ENCODE results near the gene HAUS5. TPM values are rescaled to one million over a fixed set of nuclear protein-coding genes. Genes with fewer than 3 reads are reported as not detected.

Gene HAUS5
- total and polyA plus RNA-seq, 2 of the 8 experiments (the other 6 are each of a cell fraction or from before 2014, with no cell fraction given) = 13.8 to 25.7 TPM

- POLR2A ChIA-PET (ENCODE audit: partially characterized antibody) = interaction anchor here (0.8 to 2.0 kb wide), 4 partner anchors 10 to 54 kb away, joined by 3 to 8 read pairs (median 4); no protein-coding TSS in a partner anchor
Observed at GRCh38 chr19:35615036-35615435, 2.5 kb downstream of the HAUS5 start.

More at GRCh38 chr19:35615036-35615435, 2.5 kb downstream of the HAUS5 start:
- CTCF ChIA-PET (ENCODE audit: partially characterized antibody) = interaction anchor here (0.6 to 7.1 kb wide), 4 partner anchors 17 to 58 kb away, joined by 3 to 38 read pairs (median 4); partner anchors contain the start of gene COX6B1
- H2AFZ ChIP-seq (ENCODE audit: low read length) = no peak overlapping the region
- H3K23ac ChIP-seq (ENCODE audit: insufficient read length) = no peak overlapping the region
- no peak for TF ChIP-seq CTCF (IDR thresholded peaks at IDR 0.05; ENCODE audit: control extremely low read depth in 1 of 3, insufficient read depth in 1 of 3, low read depth in 1 of 3, low read length in 3 of 3)
- TF ChIP-seq CREB1 (IDR thresholded peaks at IDR 0.05) = no peak
- TF ChIP-seq SRF (IDR thresholded peaks at IDR 0.05; ENCODE audit: low read depth, low read length) = no peak
- TF ChIP-seq TCF12 (IDR thresholded peaks at IDR 0.05; ENCODE audit: low read depth, low read length) = no peak
- TF ChIP-seq HDAC2 (IDR thresholded peaks at IDR 0.05; ENCODE audit: borderline replicate concordance in 1 of 2, low read depth in 2 of 2, low read length in 2 of 2) = no peak
- TF ChIP-seq HDAC6 (IDR thresholded peaks at IDR 0.05; ENCODE audit: low read depth, low read length) = no peak
- no peak for TF ChIP-seq JUND (IDR thresholded peaks at IDR 0.05; ENCODE audit: low read length)
- no peak overlapping the region for H4K91ac ChIP-seq (replicated peaks; ENCODE audit: insufficient read length, low read length)
- H3K4me2 ChIP-seq (ENCODE audit: insufficient read depth in 1 of 2, low read depth in 2 of 2, low read length in 2 of 2) = no peak overlapping the region
- no peak overlapping the region for H4K8ac ChIP-seq (ENCODE audit: extremely low read depth, insufficient read depth, low read length)
- H3K56ac ChIP-seq (replicated peaks; ENCODE audit: insufficient read length, low read depth, low read length) = no peak overlapping the region
- H4K20me1 ChIP-seq (replicated peaks in 1 of 2; ENCODE audit: control insufficient read depth in 1 of 2, insufficient read depth in 2 of 2, low read length in 2 of 2) = peaks cover 0 to 4% of the 10 kb centered on the region in 2 experiments
- H3K9ac ChIP-seq (replicated peaks in 1 of 4; ENCODE audit: extremely low read depth in 1 of 4, low read depth in 3 of 4, low read length in 3 of 4) = no peak overlapping the region
- H3K36me3 ChIP-seq (ENCODE audit: control insufficient read depth in 2 of 4, insufficient read depth in 4 of 4, low read length in 3 of 4) = peaks cover 0 to 9% (median 5%) of the 10 kb centered on the region in 4 experiments; a peak in 3 of 8 replicates
- H3K23me2 ChIP-seq (ENCODE audit: low read depth, low read length) = peaks cover 8% of the 10 kb centered on the region; the same call in 1 of the 2 replicates
- FAIRE-seq (no peak), DNase-seq (ENCODE audit: low read depth in 1 of 2, low spot score in 2 of 2) (no peak)
- no peaks in the 10 kb centered on the region for H3K79me1 ChIP-seq (ENCODE audit: low read depth, low read length)
- no peak overlapping the region for H3K4ac ChIP-seq (replicated peaks; ENCODE audit: insufficient read length, low read depth, low read length)
- H4K5ac ChIP-seq (ENCODE audit: insufficient read length, low read depth, low read length) = no peak overlapping the region
- no peak overlapping the region for H2BK20ac ChIP-seq (ENCODE audit: low read length)
- peaks cover 0 to 3% (median 0%) of the 10 kb centered on the region in 4 experiments; a peak in 1 of 7 replicates for H3K27me3 ChIP-seq (replicated peaks in 1 of 4; ENCODE audit: control insufficient read depth in 3 of 4, extremely low read depth in 1 of 4, insufficient read depth in 3 of 4, low read length in 3 of 4)
- WGBS, 2 experiments (ENCODE audit: extremely low coverage in 1 of 2, insufficient coverage in 1 of 2, insufficient read length in 1 of 2, insufficient replicate concordance in 2 of 2, low coverage in 1 of 2, low lambda C conversion rate in 2 of 2, missing lambda C conversion rate in 1 of 2) = 91% methylated on average over 13 of the region's 17 CpGs; no CpG with 5 or more reads in 1 of the 2 experiments
- no peak overlapping the region for H2BK120ac ChIP-seq (replicated peaks; ENCODE audit: low read depth, low read length)
- H3K9me3 ChIP-seq (ENCODE audit: insufficient read depth in 2 of 2, low read depth in 1 of 2, low read length in 1 of 2) = no peaks in the 10 kb centered on the region
- no peak overlapping the region for H2BK5ac ChIP-seq (ENCODE audit: low read depth, low read length)
- H3K79me2 ChIP-seq (ENCODE audit: control insufficient read depth in 1 of 2, insufficient read depth in 2 of 2, low read length in 2 of 2) = no peaks in the 10 kb centered on the region
- H3K14ac ChIP-seq (ENCODE audit: insufficient read length) = no peak overlapping the region
- H2BK15ac ChIP-seq (ENCODE audit: low read length) = no peak overlapping the region
- no peak overlapping the region for H2BK12ac ChIP-seq (ENCODE audit: low read depth, low read length)
- H3K4me1 ChIP-seq (replicated peaks in 1 of 4; ENCODE audit: control insufficient read depth in 3 of 4, insufficient read depth in 4 of 4, low read length in 3 of 4) = peaks cover 0 to 4% (median 2%) of the 10 kb centered on the region in 4 experiments; a peak in 4 of 7 replicates
- no peak overlapping the region for H2AK5ac ChIP-seq (ENCODE audit: low read depth, low read length)
- H3K27ac ChIP-seq (ENCODE audit: low read depth, low read length) = no peak overlapping the region
- no peak overlapping the region for H3K4me3 ChIP-seq (ENCODE audit: extremely low read depth in 1 of 4, insufficient read depth in 2 of 4, low read depth in 3 of 4, low read length in 4 of 4)
- no peak overlapping the region for H3K18ac ChIP-seq (ENCODE audit: extremely low read depth, low read length)
